K562 (cell line): Measurements from ENCODE around the gene CALM3. TPM values are rescaled to one million over a fixed set of nuclear protein-coding genes. Genes with fewer than 3 reads are reported as not detected.

Experiments used
- ARID1B ChIP-seq: fragments of 450-650 bp; IDR thresholded peaks from 2 replicates; pipeline ENCODE4 v1.6.1; 2016; ENCODE audit warnings: antibody characterized with exemption, mild to moderate bottlenecking, inconsistent platforms
- CREM ChIP-seq: IDR thresholded peaks from 2 replicates; pipeline ENCODE4 v1.6.1; 2014; ENCODE audit warnings: antibody characterized with exemption, low read depth
- HES1 ChIP-seq: fragments of 450-650 bp; IDR thresholded peaks from 2 replicates; pipeline ENCODE4 v1.6.1; 2016; ENCODE audit warnings: low read depth, mild to moderate bottlenecking, moderate library complexity
- MAFK ChIP-seq: IDR thresholded peaks from 2 replicates; pipeline ENCODE4 v1.6.1; 2011; ENCODE audit warnings: low read length, improper control_type of control experiment
- MNT ChIP-seq, 2 experiments: fragments of 450-650 bp; conservative IDR thresholded peaks; 2 replicates each; pipeline ENCODE4 v1.6.1; 2017; ENCODE audit warnings: mild to moderate bottlenecking in 2 of 2, moderate library complexity in 2 of 2
- POLR2AphosphoS2 ChIP-seq: IDR thresholded peaks from 2 replicates; pipeline ENCODE4 v1.6.1; 2012; ENCODE audit warnings: low read length, improper control_type of control experiment
- THAP12 ChIP-seq: fragments of 250-450 bp; sonication (Bioruptor Pico); IDR thresholded peaks from 2 replicates; pipeline ENCODE4 v1.9.0; 2021; ENCODE audit warnings: mild to moderate bottlenecking, inconsistent platforms
- THRAP3 ChIP-seq: fragments of 450-650 bp; IDR thresholded peaks from 2 replicates; pipeline ENCODE4 v1.6.1; 2016; ENCODE audit warnings: mild to moderate bottlenecking, inconsistent platforms, borderline replicate concordance
- ZC3H4 ChIP-seq: sonication (generic); formaldehyde crosslinking; IDR thresholded peaks from 2 replicates; pipeline ENCODE4 v1.9.0; 2021; ENCODE audit warnings: missing genetic modification reagents, borderline replicate concordance
- ZNF407 ChIP-seq: fragments of 450-650 bp; IDR thresholded peaks from 2 replicates; pipeline ENCODE4 v1.6.1; 2016; ENCODE audit warnings: low read depth
- ZNF445 ChIP-seq: fragments of 250-450 bp; sonication (Bioruptor Pico); IDR thresholded peaks from 2 replicates; pipeline ENCODE4 v1.4.0; 2020; ENCODE audit warnings: low read depth, mild to moderate bottlenecking, moderate library complexity
- ZNF668 ChIP-seq: fragments of 250-450 bp; sonication (Bioruptor Pico); IDR thresholded peaks from 2 replicates; pipeline ENCODE4 v1.8.0; 2022; ENCODE audit warnings: mild to moderate bottlenecking, inconsistent platforms
- polyA plus RNA-seq, 8 experiments: library from polyadenylated mRNA; depleted of rRNA in 4 of 8; stranded (reverse) in 5 of 8; unstranded in 3 of 8; fragments of >200 nt; fragmentation: Nextera tagmentation in 2 of 8; fragmentation: Illumina TruSeq in 1 of 8; extraction: Ambion mirVana in 2 of 8; extraction: Trizol in 1 of 8; gene quantifications; 2 replicates each; pipeline versions ENCODE4 v1.2.1 to v1.2.3, GENCODE V29; 2011 to 2014; ENCODE audit warnings: inconsistent platforms in 1 of 8, missing spikeins in 1 of 8
- total RNA-seq, 7 experiments: library from RNA; depleted of rRNA in 6 of 7; stranded (reverse); fragments of >200 nt in 6 of 7; fragmentation: Illumina TruSeq in 2 of 7; extraction: Trizol in 2 of 7; gene quantifications; 2 replicates each; pipeline versions ENCODE4 v1.2.1 to v1.2.3, GENCODE V29; 2011 to 2021; ENCODE audit warnings: low replicate concordance in 1 of 7

Gene CALM3
- total and polyA plus RNA-seq, 9 of the 15 experiments (the other 6 are each of a cell fraction or from before 2014, with no cell fraction given): 34.6 to 350 (median 156) TPM

- TF ChIP-seq ZC3H4 (CRISPR knock-in tag) (no peak), MAFK (no peak), THAP12 (no peak), ARID1B (peak; percentile 38; the same call in 1 of the 2 replicates), ZNF445 (CRISPR knock-in tag) (no peak), ZNF668 (CRISPR knock-in tag) (no peak), HES1 (0 out of 2 replicates have a peak, but pooled peaks have one; percentile 30), MNT (conservative IDR thresholded peaks at IDR 0.05) (0 out of 4 replicates have a peak, but pooled peaks of 1 of the 2 experiments have one; percentile 32), ZNF407 (no peak), CREM (0 out of 2 replicates have a peak, but pooled peaks have one; percentile 36), POLR2AphosphoS2 (no peak), THRAP3 (no peak)
Measured at GRCh38 chr19:46574533-46574932, 26.6 kb upstream of the CALM3 start (continued).
